H9 (cell line): Measurements from ENCODE around the gene GARIN5A. TPM values are rescaled to one million over a fixed set of nuclear protein-coding genes. Genes with fewer than 3 reads are reported as not detected.

Experiments used
- DNase-seq: peaks from one replicate; pipeline ENCODE4 v3.0.0-alpha.2; 2017
- H2AFZ ChIP-seq: one replicate; pipeline ENCODE4 v1.6.1; 2013; ENCODE audit warnings: mild to moderate bottlenecking, low read length, control low read depth, moderate library complexity
- H2AK5ac ChIP-seq: 2 replicates; pipeline ENCODE4 v1.6.1; 2013; ENCODE audit warnings: low read length, control low read depth, mixed read lengths; ENCODE audit not compliant: insufficient read length
- H2BK120ac ChIP-seq: one replicate; pipeline ENCODE4 v1.6.1; 2013; ENCODE audit warnings: low read depth, mild to moderate bottlenecking, low read length, control low read depth, inconsistent platforms; ENCODE audit not compliant: poor library complexity, severe bottlenecking
- H2BK12ac ChIP-seq: 2 replicates; pipeline ENCODE4 v1.6.1; 2013; ENCODE audit warnings: low read length, control low read depth, mixed read lengths, low read depth; ENCODE audit not compliant: insufficient read length
- H2BK15ac ChIP-seq: 2 replicates; pipeline ENCODE4 v1.6.1; 2013; ENCODE audit warnings: low read depth, low read length, control low read depth
- H2BK20ac ChIP-seq: one replicate; pipeline ENCODE4 v1.6.1; 2013; ENCODE audit warnings: low read depth, mild to moderate bottlenecking, low read length, control low read depth, inconsistent platforms; ENCODE audit not compliant: poor library complexity, severe bottlenecking
- H2BK5ac ChIP-seq: 2 replicates; pipeline ENCODE4 v1.6.1; 2013; ENCODE audit warnings: low read length, control low read depth, mixed read lengths; ENCODE audit not compliant: insufficient read length
- H3K14ac ChIP-seq: 2 replicates; pipeline ENCODE4 v1.6.1; 2013; ENCODE audit warnings: low read length, control low read depth; ENCODE audit not compliant: insufficient read depth
- H3K18ac ChIP-seq: 2 replicates; pipeline ENCODE4 v1.6.1; 2013; ENCODE audit warnings: low read depth, mild to moderate bottlenecking, mixed read lengths, low read length, control low read depth; ENCODE audit not compliant: insufficient read length
- H3K23ac ChIP-seq: 2 replicates; pipeline ENCODE4 v1.6.1; 2013; ENCODE audit warnings: low read length, control low read depth, mixed read lengths, low read depth; ENCODE audit not compliant: insufficient read length
- H3K23me2 ChIP-seq: 2 replicates; pipeline ENCODE4 v1.6.1; 2013; ENCODE audit warnings: low read depth, mild to moderate bottlenecking, mixed read lengths, low read length, control low read depth; ENCODE audit not compliant: insufficient read length, poor library complexity, severe bottlenecking
- H3K27ac ChIP-seq: 2 replicates; pipeline ENCODE4 v1.5.1; 2013; ENCODE audit warnings: low read length, control low read depth, mixed read lengths, low read depth; ENCODE audit not compliant: insufficient read length
- H3K27me3 ChIP-seq: 2 replicates; pipeline ENCODE4 v1.6.1; 2013; ENCODE audit warnings: low read length, control low read depth, inconsistent platforms; ENCODE audit not compliant: insufficient read depth
- H3K4ac ChIP-seq: 2 replicates; pipeline ENCODE4 v1.6.1; 2013; ENCODE audit warnings: low read depth, mild to moderate bottlenecking, control low read depth, inconsistent platforms, low read length, moderate library complexity
- H3K4me1 ChIP-seq: 2 replicates; pipeline ENCODE4 v1.6.1; 2013; ENCODE audit warnings: low read length, control low read depth, inconsistent platforms; ENCODE audit not compliant: insufficient read depth
- H3K4me2 ChIP-seq: 2 replicates; pipeline ENCODE4 v1.6.1; 2013; ENCODE audit warnings: low read length, control low read depth, mixed read lengths; ENCODE audit not compliant: insufficient read length, insufficient read depth
- H3K56ac ChIP-seq: 2 replicates; pipeline ENCODE4 v1.6.1; 2013; ENCODE audit warnings: low read depth, mild to moderate bottlenecking, mixed read lengths, low read length, control low read depth; ENCODE audit not compliant: insufficient read length
- H3K79me1 ChIP-seq: 2 replicates; pipeline ENCODE4 v1.6.1; 2013; ENCODE audit warnings: low read depth, mild to moderate bottlenecking, moderate library complexity, low read length, control low read depth, inconsistent platforms; ENCODE audit not compliant: insufficient read depth, poor library complexity, severe bottlenecking
- H3K79me2 ChIP-seq: 2 replicates; pipeline ENCODE4 v1.6.1; 2013; ENCODE audit warnings: low read length, control low read depth, inconsistent platforms; ENCODE audit not compliant: insufficient read depth
- H3K9ac ChIP-seq: 2 replicates; pipeline ENCODE4 v1.6.1; 2013; ENCODE audit warnings: low read length, control low read depth, mixed read lengths; ENCODE audit not compliant: insufficient read length; ENCODE audit errors: extremely low read depth
- H3K9me3 ChIP-seq: one replicate; pipeline ENCODE4 v1.6.1; 2013; ENCODE audit warnings: low read depth, low read length, inconsistent platforms; ENCODE audit not compliant: control insufficient read depth
- H3T11ph ChIP-seq: one replicate; pipeline ENCODE4 v1.6.1; 2013; ENCODE audit warnings: mild to moderate bottlenecking, low read length, control low read depth, inconsistent platforms
- H4K20me1 ChIP-seq: one replicate; pipeline ENCODE4 v1.6.1; 2013; ENCODE audit not compliant: control insufficient read depth, insufficient read length, insufficient read depth
- H4K5ac ChIP-seq: 2 replicates; pipeline ENCODE4 v1.6.1; 2013; ENCODE audit warnings: low read depth, mild to moderate bottlenecking, mixed read lengths, low read length, control low read depth; ENCODE audit not compliant: insufficient read length
- H4K8ac ChIP-seq: replicated peaks from 2 replicates; pipeline ENCODE4 v1.6.1; 2013; ENCODE audit warnings: low read length, control low read depth, mixed read lengths, low read depth; ENCODE audit not compliant: insufficient read length
- H4K91ac ChIP-seq: 2 replicates; pipeline ENCODE4 v1.6.1; 2013; ENCODE audit warnings: low read depth, mild to moderate bottlenecking, moderate library complexity, mixed read lengths, low read length, control low read depth; ENCODE audit not compliant: insufficient read length
- H3K27ac Mint-ChIP-seq, 3 experiments: 2 replicates in 2 of 3; 3 replicates in 1 of 3; pipeline ENCODE4 v1.8.0; 2020 to 2021; ENCODE audit warnings: mixed read lengths in 3 of 3, mild to moderate bottlenecking in 1 of 3, moderate library complexity in 1 of 3
- H3K27me3 Mint-ChIP-seq: 2 replicates; pipeline ENCODE4 v1.8.0; 2021; ENCODE audit warnings: low read depth, mild to moderate bottlenecking, moderate library complexity, mixed read lengths
- H3K36me3 Mint-ChIP-seq, 3 experiments: 2 replicates in 2 of 3; 3 replicates in 1 of 3; pipeline ENCODE4 v1.8.0; 2020 to 2021; ENCODE audit warnings: low read depth in 3 of 3, mixed read lengths in 3 of 3; ENCODE audit not compliant: insufficient read depth in 1 of 3
- H3K4me1 Mint-ChIP-seq, 2 experiments: 2 replicates each; pipeline ENCODE4 v1.8.0; 2020; ENCODE audit warnings: mixed read lengths in 2 of 2
- H3K4me3 Mint-ChIP-seq, 2 experiments: 2 replicates in 1 of 2; 3 replicates in 1 of 2; pipeline ENCODE4 v1.8.0; 2020 to 2021; ENCODE audit warnings: mild to moderate bottlenecking in 2 of 2, mixed read lengths in 2 of 2, moderate library complexity in 1 of 2
- H3K9me3 Mint-ChIP-seq, 2 experiments: 2 replicates in 1 of 2; 3 replicates in 1 of 2; pipeline ENCODE4 v1.8.0; 2020; ENCODE audit warnings: mild to moderate bottlenecking in 2 of 2, mixed read lengths in 2 of 2, moderate library complexity in 1 of 2
- CTCF ChIP-seq: fragments of 200-600 bp; sonication (generic); conservative IDR thresholded peaks from 3 replicates; pipeline ENCODE4 v1.8.0; 2021; ENCODE audit warnings: antibody characterized with exemption, mild to moderate bottlenecking
- WGBS: extraction: QIAGEN DNeasy Blood & Tissue Kit; methylation state at CpG from one replicate; pipeline ENCODE4 v1.1.7; 2013; ENCODE audit warnings: missing lambda C conversion rate, low lambda C conversion rate, mixed read lengths; ENCODE audit not compliant: insufficient read length; ENCODE audit errors: extremely low coverage; 5-methylcytosine and 5-hydroxymethylcytosine counted together
- total RNA-seq: library from RNA; stranded (reverse); gene quantifications from 2 replicates; pipeline ENCODE4 v1.2.1, GENCODE V29; 2021

GARIN5A gene
- total RNA-seq, 1 experiment from 2014 or later = 9.5 TPM

GRCh38 chr19:50522881-50523280 lies 46.2 kb upstream of the GARIN5A start:
- no peak overlapping the region for H4K5ac ChIP-seq
- H2BK120ac ChIP-seq = no peak overlapping the region
- H4K8ac ChIP-seq = no peak overlapping the region
- H2BK12ac ChIP-seq = no peak overlapping the region
- no peak overlapping the region for H3K9ac ChIP-seq
- H3K18ac ChIP-seq = no peak overlapping the region
- H2AFZ ChIP-seq = no peak overlapping the region
- Mint-ChIP-seq H3K36me3 (peaks cover 5 to 7% (median 5%) of the 10 kb centered on the region in 3 experiments; a peak in 4 of 7 replicates), H3K27ac (no peak overlapping the region), H3K27me3 (peaks cover 39% of the 10 kb centered on the region), H3K9me3 (no peaks in the 10 kb centered on the region), H3K4me3 (no peak overlapping the region; a peak in 1 of 5 replicates), H3K4me1 (no peaks in the 10 kb centered on the region)
- WGBS = no CpG with 5 or more reads among the region's 10 CpGs
- H4K91ac ChIP-seq = no peak overlapping the region
- H3K23me2 ChIP-seq = no peaks in the 10 kb centered on the region
- H3K4ac ChIP-seq = no peak overlapping the region
- H3K27me3 ChIP-seq = 0 out of 2 replicates have a peak, but pooled peaks cover 3% of the 10 kb centered on the region
- no peak overlapping the region for H3K14ac ChIP-seq
- no peaks in the 10 kb centered on the region for H3K4me1 ChIP-seq
- H2AK5ac ChIP-seq = no peak overlapping the region
- H2BK15ac ChIP-seq = no peak overlapping the region
- DNase-seq = no peak
- TF ChIP-seq CTCF = no peak
- no peaks in the 10 kb centered on the region for H3K9me3 ChIP-seq
- H2BK5ac ChIP-seq = no peak overlapping the region
- H3K79me2 ChIP-seq = no peaks in the 10 kb centered on the region
- no peak overlapping the region for H3K56ac ChIP-seq
- H3T11ph ChIP-seq = no peak overlapping the region
- H3K27ac ChIP-seq = no peak overlapping the region
- H2BK20ac ChIP-seq = no peak overlapping the region
- H3K4me2 ChIP-seq = no peak overlapping the region
- no peaks in the 10 kb centered on the region for H3K79me1 ChIP-seq
- H4K20me1 ChIP-seq = no peaks in the 10 kb centered on the region
- no peak overlapping the region for H3K23ac ChIP-seq
